ENCODE results near the gene CEP350.
"Not testable (repeated sequence)": the region's sequence is repeated elsewhere in the genome, so short reads cannot be mapped to it uniquely, and the experiment has no call there.

CEP350 gene

DNA sequence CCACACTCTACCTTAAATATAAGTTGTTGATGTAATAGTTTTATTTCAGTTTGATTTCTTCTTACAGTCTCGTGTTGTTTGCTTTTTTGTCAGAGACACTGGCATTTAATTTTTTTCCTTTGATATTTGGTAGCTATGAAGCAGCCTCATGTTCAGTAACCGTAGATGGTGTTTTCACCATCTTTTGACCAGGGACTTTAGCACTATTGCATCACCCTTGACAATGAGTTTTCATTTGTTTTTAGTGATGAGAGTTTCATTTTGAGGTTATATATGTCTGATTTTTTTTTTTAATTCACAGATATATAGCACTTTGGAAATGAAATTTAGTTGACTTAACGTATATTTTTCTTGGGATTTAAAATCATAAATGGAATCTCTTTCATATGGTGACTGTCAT lies 36.2 kb downstream of the CEP350 start:
- no peak for DNase-seq

DNA sequence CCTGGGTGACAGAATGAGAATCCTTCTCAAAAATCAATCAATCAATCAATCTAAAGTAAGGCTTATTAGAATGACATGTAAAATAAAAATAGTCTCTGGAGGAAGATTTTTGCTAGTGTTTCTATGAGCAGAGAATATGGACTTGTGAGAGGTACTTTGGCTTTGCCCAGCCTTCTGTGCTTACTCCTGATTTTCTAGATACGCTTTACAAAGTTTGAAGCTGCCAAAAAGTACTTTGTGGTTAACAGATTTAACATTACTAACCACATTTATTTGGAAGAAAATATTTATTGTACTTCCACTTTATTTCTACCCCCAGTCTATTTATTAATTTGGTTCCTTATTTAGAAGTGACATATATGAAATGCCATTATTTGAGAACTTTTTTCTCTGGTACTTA lies 41.0 kb downstream of the CEP350 start:
- DNase-seq, result no peak

DNA sequence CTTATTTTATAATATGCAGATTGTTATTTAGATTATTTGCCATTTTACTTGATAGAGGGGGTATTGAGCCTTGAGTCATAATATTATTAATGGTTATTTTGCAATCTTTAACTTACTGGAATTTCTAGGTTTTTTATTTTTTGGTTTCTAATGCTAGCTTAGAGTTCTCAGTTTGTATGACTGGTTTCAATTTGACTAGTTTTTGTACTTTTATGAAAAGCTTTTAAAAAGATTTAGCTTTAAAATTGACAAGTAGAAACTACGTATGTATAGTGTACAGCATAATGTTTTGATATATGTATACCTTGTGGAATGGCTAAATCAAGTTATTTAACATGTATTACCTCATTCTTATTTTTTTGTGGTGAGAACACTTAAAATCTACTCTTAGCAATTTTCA lies 41.5 kb downstream of the CEP350 start:
- no peak for DNase-seq

DNA sequence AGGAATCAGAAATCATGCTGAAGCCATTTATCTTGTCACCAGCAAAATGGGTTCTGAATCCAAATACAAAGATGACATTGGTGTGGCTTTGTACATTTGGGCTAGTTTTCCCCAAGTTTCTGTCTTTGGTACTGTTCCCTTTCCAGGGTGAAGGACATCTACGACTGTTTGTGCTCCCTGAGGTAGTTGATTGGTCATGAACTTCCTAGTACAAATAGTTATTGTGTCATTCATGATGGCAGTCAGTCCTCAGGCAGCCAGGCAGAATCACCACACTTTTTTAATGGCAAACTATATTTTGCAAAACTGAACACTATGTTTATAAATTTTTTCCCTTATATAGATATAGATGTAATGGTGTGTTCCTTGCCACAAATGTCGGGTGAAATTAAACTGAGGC lies 46.0 kb downstream of the CEP350 start:
- DNase-seq, result no peak

DNA sequence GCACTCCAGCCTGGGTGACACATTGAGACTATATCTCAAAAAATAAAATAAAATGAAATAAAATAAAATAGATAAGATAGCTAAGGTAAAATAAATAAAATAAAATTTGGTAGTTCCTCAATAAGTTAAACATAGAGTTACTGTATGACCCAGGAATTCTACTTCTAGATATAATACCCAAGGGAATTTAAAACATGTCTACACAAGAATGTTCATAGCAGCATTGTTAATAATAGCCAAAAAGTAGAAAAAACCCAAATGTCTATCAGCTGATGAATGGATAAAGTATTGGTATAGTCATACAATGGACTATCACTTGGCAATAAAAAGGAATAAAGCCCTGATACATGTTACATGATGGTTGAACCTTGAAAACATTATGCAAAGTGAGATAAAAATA lies 47.8 kb downstream of the CEP350 start:
- DNase-seq, result no peak

DNA sequence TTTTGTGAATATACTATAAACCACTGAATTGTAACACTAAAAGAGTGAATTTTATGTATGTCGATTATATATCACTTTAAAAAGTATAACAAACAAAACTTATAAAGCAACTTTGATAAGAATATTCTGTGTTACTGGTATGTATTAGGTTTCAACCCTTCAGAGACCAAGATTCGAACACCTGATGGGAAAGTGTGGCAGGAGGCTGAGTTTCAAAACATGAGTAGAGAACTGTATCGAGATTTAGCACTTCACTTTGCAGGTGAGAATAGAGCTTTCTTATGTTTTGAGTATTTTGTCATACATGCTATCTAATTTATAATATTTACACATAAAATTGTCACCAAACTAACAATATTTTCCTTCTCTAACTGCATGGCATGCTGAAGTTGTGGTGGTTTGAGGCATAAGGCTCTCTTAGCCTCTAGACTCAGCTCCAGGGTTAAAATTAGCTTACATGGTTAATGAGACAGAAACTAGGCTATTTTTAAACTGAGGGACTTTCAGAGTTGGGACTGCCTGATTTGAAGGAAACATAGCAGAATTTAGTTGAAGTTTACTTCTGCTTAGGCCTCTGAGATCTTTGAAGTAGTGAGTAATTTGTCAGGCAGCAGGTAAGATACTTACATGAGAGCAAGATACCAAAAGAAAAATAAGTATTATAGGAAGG lies 48.6 kb downstream of the CEP350 start:
- DNase-seq, result no peak

DNA sequence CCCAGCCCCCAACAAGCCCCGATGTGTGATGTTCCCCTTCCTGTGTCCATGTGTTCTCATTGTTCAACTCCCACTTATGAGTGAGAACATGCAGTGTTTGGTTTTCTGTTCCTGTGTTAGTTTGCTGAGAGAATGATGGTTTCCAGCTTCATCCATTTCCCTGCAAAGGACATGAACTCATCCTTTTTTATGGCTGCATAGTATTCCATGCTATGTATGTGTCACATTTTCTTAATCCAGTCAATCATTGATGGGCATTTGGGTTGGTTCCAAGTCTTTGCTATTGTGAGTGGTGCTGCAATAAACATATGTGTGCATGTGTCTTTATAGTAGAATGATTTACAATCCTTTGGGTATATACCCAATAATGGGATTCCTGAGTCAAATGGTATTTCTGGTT lies 52.2 kb downstream of the CEP350 start:
- not testable (repeated sequence) for DNase-seq

DNA sequence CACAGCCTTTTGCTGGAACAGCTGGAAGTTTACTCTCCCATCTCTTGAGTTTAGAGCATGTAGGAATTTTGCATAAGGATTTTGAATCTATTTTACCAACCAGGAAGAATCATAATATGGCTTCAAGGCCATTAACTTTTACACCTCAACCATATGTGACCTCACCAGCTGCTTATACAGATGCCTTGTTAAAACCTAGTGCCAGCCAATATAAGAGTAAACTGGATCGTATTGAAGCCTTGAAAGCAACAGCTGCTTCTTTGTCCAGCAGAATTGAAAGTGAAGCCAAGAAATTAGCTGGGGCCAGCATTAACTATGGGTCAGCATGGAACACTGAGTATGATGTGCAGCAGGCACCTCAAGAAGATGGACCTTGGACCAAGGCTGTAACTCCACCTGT lies 65.4 kb downstream of the CEP350 start:
- DNase-seq, result no peak

DNA sequence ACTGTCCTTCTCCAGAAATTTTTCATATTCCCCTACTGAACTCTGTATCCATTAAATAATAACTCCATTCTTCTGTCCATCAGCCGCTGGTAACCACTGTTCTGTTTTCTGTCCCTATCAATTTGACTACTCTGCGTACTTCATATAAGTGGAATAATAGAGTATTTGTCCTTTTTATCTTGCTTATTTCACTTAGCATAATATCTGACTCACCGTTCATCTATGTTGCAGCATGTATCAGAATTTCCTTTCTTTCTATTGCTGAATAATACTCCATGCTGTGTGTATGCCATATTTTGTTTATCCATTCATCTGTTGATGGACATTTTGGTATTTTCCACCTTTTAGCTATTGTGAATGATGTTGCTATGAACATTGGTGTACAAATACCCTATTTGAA lies 71.9 kb downstream of the CEP350 start:
- no peak for DNase-seq

DNA sequence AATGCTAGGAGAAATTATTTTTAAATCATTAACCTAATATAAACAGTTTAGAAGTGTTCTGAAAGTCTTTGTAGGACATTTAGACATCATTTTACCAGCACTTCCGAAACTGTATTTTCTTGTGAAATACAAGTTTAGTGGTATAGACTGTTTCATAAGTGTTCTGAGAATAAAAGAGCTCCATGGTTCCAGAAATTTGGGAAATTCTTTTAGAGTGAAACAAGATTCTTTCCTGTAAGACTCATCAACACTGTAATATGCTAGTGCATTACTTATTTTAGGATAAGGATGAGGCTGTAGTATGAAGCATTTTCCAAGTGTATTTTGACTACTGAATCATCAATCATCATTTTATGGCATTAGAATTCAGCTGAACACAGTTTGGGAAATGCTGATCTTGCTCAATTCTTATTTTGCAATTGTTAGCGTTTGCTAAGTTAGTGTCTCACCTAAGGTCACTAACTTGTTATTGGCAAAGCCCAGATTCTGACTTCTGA lies 73.4 kb downstream of the CEP350 start:
- no peak for DNase-seq

DNA sequence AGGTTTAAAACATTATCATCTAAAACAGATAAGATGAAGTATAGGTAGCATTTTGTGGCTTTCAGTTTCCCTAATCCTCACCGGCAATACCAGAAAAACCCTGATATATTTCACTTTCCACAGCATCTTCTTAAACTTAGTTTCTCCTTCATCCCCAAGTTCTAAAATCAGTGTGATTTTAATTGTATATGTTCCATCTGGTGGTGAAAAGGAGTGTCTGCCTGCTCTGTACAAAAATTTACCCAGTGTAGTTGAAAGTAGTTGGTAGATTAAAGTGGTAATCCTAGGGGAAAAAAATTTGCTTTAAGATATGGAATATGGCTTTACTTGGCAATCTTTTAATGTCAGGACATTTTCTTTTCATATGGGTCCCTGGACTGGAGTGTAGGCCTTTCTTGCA lies 74.3 kb downstream of the CEP350 start:
- DNase-seq, result no peak

DNA sequence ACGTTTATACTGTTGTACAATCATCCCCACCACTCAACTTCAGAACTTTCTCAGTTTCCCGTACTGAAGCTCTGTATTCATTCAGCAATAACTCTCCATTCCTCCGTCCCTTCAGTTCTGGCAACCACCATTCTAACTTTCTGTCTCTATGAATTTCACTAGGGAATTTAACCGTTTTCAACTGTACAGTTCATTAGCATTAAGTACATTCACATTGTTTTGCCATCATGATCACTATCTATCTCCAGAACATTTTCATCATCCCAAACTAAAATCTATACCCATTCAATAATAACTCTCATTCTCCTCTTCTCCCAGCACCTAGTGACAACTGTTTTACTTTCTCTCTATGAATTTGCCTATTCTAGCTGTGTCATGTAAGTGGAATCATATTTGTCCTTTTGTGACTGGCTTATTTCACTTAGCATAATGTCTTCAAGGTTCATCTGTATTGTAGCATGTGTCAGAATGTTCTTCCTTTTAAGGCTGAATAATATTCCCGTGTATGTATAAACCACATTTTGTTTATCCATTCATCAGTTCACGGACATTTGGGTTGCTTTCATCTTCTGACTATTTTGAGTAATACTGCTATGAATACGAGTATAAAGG lies 75.0 kb downstream of the CEP350 start:
- no peak for DNase-seq

DNA sequence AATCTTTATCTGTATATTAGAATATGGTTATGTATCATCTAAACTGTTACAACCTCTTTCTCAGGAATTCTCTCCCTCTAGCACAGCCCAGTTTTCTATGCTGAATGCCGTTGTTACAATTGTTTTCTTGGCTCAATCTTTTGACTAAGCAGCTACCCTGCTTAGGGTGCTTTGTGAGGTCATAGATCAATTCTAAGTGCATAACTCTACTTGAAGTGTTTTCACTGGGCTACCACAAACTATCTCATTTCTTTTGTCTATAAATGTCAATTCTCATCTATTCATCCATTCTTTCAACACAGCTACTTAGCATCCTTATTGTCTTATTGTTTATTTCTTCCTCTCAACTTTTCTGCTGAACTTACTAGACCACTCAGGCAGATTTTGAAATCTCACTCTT lies 77.1 kb downstream of the CEP350 start:
- no peak for DNase-seq

DNA sequence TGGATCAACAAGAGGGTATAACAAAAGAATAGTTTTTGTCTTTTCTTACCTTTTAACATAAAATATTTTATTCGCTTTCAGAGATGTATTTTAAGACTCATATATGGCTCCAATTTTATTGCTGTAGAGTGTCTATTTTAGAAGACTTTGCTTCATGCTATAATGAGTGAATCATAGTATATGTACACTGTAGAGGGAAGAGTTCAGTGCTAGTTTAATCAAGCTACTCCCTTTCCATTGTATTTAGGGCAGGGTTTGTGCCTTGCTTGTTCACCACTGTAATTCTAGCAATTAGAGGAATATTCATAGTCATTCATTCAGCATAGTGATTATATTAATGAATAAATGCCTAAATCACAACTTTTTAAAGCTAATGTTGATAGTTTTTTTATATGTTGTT lies 78.8 kb downstream of the CEP350 start:
- DNase-seq, result no peak

DNA sequence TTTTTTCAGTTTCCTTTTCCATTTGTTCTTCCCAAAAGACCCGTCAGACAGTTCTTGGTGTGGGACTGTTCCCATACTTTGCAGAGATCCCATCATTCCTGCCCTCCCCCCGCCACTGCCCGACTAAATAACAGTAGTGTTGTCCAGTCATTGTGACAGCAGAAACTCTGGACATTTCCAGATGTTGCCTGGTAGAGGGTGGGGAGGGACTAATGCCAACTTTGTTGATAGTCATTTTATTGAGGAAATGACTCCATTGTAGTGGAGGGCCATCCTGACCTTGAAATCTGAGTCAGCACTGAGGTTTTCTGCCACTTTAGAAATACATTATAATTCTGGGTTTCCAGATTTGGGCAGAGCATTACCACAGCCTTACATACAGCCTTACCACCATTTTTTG lies 85.4 kb downstream of the CEP350 start:
- no peak for DNase-seq

DNA sequence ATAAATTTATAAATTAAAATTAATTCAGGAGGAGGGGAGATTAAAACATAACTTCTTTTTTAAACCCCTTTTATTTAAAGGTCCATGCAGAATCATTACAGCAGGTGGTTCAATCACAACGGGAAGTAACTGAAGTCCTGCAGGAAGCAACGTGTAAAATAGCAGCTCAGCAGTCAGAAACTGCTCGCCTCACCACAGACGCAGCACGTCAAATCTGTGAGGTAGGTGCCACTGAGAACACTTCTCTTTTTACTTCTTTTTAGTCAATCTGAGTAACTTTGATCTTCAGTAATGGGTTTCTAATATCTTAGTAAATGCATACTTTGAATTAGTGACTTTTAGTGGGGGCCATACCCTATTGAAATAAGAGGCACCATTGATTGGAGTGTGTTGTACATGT lies 87.0 kb downstream of the CEP350 start:
- no peak for DNase-seq

DNA sequence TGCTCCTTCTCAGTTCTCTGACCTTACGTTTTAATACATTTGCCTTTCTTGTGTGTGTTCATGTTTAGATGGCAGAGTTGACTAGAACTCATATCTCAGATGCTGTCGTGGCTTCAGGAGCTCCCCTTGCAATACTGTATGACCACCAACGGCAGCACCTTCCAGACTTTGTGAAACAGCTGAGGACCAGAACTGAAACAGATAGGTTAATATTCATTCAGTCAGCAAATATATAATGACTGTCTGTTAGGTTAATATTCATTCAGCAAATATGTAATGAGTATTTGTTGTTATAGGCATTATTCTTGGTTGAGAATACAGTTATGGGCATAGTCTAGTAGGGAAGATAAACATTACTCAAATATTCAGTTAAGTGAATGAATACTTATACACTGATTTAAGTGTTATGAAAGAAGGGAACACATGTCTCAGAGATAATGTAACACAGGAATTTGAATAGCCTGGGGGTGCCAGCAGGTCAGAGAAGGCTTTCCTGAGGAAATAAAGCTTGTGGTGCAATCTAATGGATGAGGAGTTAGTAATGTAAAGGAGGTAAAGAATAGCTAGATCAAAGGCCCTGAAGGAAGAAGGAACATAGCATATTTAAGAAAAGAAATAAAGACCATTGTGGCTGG lies 88.5 kb downstream of the CEP350 start:
- DNase-seq, result no peak

DNA sequence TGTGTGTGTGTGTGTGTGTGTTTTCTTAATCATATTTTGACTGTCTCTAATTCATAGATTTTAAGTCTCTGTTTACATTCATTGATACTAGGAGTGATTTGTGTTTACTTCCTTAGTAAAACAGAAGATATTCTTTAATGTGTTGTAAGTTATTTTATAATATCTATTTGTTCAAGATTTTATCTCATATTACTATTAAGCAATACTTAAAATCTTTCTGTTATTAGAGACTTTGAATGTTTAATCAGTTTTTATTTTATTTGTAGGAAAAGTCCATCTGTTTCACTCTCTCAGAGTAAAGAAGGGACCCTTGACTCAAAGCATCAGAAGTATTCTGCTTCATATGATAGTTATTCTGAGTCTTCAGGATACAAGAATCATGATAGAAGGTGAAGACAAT lies 89.2 kb downstream of the CEP350 start:
- DNase-seq, result no peak

DNA sequence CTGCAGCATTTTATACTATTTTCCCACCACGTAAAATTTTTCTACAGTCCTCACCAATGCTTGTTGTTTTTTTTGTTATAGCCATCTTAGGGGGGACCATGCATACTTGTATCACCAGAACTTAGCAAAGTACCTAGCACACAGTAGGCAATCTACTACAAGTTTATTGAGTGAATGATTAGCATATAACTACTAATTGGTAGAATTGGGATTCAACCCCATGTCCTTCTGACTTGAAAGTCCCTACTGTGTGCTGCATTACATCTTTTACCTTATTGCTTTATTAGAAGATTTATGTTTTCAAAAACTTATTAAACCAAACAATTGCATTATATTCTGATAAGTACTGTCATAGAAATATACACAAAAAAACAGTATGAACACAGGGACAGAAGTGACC lies 92.1 kb downstream of the CEP350 start:
- DNase-seq, result no peak

DNA sequence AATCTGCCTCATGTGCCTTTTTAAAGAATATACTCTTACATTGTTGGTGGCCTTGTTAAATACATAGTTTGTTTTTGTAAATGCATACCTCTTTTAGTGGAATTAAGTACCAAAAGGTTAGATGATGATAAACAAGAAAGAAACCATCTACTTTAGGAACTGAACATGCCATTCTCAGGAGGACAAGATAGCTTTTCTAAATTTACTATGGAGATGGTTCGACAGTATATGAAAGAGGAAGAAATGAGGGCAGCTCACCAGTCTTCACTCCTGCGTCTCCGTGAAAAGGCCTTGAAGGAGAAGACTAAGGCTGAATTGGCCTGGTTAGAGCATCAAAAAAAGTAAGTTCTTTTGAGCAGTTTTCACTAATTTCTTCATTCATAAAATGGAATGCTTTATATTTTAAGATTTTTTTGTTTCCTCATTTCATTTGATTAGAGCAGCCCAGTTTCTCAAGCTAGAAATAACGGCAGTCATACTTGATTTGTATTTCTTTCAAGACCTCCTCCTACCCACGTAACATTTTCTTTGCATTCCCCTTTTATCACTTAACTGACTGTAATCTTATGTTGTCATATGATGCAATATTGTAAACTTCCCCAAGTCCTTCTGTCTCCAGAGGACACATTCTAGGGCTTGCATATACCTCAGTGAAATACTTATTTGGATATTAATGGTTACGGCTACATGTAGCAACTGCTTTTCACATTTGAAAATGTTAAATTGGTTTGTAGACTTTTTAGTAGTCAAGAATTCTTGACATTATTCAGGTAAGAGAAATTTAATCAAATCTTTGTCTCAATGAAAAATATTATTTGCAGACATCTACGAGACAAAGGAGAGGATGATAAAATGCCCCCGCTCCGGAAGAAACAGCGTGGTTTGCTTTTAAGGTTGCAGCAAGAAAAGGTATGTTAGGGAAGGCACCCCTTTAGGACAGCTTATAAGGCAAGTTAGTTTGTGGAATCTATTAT lies 99.3 kb downstream of the CEP350 start:
- DNase-seq, result no peak

DNA sequence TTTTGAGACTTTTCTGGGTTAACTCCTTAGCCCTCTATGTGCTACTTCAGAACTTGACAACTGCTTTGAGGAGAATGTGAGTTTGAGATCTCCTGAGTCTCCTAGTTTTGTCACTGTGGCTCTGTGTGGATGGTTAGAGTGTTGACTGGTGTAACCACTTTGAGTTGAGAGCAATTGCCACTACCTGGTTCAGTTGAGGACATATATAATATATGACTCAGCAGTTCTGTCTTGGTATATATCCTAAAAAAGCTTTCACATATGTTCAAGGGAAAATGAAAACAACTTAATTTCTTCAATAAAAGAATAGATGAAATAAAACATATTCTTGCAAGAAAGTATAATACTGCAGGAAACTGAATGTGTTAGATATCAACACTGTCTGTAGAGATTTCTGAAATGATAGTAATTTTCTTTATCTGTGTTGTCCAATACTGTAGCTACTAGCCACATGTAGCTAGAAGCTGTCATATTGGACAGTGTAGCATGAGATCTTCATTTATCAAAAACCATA lies 103.3 kb downstream of the CEP350 start:
- no peak for DNase-seq

DNA sequence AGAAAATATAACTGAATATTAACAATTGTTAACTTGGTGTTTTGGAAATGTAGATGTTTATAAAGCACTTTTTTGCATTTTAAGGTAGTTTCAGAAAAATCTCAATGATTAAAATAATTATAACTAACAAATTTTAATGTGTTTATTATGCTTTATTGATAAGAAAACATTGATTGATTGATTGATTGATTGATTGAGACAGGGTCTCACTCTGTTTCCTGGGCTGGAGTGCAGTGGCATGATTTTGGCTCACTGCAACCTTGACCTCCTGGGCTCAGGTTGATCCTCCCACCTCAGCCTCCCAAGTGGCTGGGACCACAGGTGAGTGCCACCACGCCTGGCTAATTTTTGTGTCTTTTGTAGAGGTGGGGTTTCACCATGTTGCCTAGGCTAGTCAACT lies 106.4 kb downstream of the CEP350 start:
- DNase-seq, result no peak

DNA sequence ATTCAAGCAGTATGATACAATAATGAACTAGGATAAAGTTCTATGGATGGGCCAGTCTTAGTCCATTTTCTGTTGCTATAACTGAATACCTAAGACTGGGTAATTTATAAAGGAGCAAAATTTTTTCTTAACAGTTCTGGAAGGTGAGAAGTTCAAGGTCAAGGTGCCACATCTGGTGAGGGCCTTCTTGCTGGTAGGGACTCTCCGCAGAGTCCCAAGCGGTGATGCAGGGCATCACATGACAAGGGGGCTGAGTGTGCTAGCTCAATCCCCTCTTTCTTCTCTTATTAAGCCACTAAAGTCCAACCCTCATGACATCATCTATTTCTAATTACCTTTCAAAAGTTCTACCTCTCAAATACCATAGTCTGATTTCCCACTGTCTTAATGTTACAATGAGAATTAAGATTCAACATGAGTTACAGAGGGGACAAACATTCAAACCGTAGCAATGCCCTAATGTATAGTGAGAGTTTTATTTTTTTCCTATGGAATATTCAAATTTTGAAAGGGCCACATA lies 107.9 kb downstream of the CEP350 start:
- no peak for DNase-seq

Data from NCI-H1092 (cell line).